ENCODE data around the gene KRT86.

The KRT86 gene

GRCh38 chr12:52274521-52275120, at the start of gene KRT86:
TSS of gene KRT86 (plus strand) at chr12:52274645. CDS start at chr12:52301917, 27,272 bp downstream.
- DNase-seq = no peak

- no peak for DNase-seq
Measured at GRCh38 chr12:52225752-52226151, 48.7 kb upstream of the KRT86 start.

GRCh38 chr12:52226446-52226845, 48.0 kb upstream of the KRT86 start:
- DNase-seq = no peak

DNA sequence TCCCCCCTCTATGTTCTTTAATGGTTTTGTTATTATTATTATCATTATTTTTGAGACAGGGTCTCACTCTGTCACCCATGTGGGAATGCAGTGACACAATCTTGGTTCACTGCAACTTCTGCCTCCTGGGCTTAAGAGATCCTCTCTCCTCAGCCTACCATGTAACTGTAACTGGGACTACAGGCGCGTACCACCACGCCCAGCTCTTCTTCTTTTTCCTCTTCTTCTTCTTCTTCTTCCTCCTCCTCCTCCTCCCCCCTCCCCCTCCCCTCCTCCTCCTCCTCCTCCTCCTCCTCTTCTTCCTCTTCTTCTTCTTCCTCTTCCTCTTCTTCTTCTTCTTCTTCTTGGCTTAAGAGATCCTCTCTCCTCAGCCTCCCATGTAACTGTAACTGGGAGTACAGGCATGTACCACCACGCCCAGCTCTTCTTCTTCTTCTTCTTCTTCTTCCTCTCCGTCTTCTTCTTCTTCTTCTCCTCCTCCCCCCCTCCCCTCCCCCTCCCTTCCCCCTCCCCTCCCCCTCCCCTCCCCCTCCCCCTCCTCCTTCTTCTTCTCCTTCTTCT, 46.8 kb upstream of the KRT86 start:
- DNase-seq = no peak

DNA sequence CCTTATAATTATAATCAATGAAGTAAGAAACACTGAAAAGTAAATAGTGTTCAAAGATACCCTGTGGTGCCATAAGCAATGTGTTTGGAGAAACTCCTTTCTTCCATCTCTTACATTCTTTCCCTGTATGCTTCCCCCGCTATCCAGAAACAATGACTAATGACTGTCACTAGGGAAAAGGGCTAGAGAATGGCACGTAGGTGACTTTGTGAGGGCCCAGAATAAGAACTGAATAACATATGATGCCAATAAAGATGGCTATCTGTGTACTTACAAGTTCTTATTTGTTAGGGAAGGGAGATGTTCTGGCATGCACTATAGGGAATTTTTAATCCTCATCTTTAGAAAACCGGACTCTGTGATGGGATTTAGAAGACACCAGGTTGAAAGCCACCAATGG, 46.1 kb upstream of the KRT86 start:
- no peak for DNase-seq

DNA sequence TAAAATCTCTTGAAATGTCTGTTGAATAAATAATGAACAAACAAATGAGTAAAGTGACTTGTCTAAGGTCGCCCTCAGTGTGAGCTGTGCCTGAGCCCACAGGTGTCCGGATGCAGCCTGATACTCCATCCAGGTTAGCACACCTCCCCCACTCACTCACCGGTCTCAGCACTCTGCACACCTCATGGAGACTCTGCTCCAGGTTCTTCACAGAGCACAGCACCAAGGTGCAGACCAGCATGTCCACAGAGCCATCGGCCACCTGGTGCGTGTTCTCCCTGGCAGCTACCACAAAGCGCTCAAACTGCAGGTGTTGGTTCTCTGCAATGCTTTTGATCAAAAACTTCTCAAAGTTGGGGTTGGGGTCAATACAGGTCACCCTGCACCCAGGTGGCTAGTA, 45.5 kb upstream of the KRT86 start:
- DNase-seq = no peak

DNA sequence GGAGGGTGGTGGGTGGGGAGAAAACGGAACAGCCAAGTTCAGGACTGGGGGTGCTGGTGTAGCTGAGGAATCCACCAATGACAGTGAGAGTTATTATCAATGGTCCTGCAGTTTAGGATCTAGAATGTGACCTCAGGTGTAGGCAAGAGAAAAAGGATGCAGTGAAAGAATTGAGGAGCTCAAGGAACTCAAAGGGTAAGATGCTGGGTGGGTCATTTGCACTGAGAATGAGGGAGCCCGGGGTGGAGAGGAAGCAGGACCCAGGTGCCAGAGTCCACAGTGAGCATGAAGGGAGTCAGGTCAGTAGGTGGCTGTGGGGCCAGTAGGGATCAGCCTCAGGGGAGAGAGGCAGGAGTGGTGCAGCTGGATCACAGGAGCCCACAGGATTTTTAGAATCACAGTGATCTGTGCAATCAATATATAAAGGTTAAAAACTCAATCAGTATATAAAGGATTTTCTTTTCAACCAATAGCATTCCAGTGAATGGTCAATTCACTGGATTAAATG, 44.6 kb upstream of the KRT86 start:
- DNase-seq = no peak

- DNase-seq = no peak
Measured at GRCh38 chr12:52230364-52231281, 43.8 kb upstream of the KRT86 start.

DNA sequence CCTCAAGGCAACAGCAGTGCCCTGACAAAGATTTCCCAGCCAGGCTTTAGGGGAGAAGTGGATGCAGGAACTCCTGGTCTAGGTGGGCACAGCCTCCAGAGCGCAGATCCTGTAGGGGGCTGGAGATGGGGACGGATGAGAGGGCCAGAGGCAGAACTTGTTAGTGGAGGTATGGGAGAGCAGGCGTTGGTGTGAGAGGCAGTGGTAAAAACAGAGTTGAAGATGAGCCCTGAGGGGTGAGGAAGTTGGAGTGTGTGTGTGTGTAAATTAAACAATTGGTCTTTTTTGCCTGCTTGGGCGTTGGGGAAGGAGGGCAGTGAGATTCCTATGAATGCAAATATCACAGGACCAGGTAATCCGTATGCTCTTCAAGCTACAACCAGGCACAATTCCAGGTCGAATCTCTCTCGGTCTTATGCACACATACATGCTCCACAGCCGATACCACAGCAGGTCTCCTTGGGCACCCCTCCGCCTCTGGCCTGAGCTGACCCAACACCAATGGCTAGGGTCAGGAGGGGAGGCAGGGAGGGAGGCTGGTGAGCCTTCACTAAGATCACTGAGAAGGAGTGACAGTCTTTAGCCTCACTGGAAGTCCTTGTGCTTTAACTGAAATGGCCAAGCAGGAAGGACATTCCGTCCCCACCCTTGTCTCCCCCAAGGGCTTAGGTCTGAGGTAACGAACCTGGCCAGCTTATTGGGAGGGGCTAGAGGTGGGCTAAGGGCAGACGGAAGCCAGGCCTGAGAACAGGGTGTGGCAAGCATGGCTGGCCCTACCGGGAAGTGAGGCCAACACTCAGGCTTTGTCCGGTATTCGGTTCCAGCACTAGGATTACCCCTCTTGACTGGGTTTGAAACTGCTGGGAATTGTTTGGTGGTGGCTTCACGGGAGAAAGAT, 42.9 kb upstream of the KRT86 start:
- DNase-seq = no peak

DNA sequence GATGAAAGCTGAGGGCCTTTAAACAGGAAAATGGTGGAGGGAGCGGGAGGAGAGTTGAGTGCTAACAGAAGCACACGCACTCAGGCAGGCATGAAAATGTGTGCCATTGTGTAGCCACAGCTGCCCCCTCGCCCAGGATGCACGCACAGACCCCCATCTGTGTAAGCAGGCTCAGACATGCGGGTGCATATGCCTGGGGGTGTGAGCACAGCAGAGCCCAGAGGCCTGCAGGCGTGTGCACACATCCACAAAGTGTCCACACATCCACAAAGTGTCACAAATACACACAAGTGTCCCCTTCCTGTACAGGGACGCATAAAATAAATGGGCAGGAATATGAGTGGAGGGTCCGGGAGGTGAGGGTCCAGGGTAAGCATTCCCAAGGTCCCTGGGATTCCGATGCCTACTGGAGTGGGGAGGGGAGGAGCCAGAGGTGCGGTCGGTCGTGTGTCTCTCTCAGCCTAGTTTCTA, 42.2 kb upstream of the KRT86 start:
- DNase-seq = no peak

- DNase-seq = no peak
Measured at GRCh38 chr12:52232674-52233461, 41.6 kb upstream of the KRT86 start, which contains the start of gene KRT7. TSS of gene KRT7 (plus strand) at chr12:52233243. CDS start at chr12:52233297, 54 bp downstream.

DNA sequence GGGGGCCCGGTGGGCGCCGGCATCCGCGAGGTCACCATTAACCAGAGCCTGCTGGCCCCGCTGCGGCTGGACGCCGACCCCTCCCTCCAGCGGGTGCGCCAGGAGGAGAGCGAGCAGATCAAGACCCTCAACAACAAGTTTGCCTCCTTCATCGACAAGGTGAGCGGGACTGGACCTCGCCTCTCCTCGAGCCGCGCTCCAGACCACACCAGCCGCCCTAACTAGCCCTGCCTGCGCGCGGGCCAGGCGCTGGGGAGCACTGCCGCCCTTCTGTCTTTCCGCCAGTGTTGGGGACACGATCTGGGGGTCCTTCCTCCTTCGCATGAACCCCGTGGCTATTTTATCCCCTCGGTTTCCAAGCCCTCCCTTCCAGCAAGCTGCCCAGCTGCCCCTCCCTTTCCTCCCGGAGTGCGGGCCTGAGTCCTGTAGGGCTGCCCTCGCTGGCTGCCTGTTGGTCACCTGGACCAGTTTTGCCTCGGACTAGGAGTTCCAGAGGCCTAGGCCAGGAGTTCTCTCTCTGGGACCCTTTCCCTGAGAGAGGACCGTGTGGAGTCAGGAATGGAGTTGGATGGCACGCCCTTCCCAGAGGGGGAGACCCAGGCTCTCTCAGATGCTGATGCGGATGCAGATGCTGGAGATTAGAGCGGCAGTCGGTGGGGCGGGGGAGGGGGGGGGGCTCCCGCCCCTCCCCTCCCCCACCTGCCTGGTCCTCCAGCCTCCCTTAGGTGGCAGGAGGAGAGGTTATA, 40.8 kb upstream of the KRT86 start:
- DNase-seq = no peak

DNA sequence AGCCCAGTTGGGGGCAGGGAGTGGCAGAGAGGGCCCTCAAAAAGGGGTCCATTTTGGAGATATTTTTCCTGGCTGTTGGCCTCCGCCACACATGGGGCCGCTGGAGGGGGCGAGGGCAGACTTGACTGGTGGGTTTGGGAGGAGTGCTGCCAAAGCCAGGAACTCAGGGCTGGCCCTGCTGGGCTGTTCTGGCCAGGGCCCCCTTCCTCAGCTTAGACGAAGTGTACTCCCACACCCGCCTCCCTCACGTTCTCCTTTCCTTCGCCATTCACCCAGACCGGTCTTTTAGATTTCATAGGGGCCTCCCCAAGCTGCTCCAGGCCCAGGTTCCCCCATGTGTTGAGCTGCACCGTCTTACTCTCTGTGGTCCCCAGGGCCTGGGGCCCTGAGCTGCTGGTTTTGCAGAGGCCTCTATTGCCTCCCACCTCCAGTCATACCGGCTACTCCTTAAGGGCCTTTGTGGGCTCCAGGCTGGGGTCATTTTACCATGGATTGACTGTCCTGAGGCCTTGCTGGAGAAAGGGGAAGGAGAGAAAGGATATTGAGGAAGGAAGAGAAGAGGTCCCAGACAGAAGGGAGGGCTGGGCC, 40.1 kb upstream of the KRT86 start:
- DNase-seq = no peak

- no peak for DNase-seq
Measured at GRCh38 chr12:52235001-52235764, 39.3 kb upstream of the KRT86 start.

GRCh38 chr12:52235822-52236361, 38.6 kb upstream of the KRT86 start:
- DNase-seq = no peak

GRCh38 chr12:52236386-52237050, 37.9 kb upstream of the KRT86 start:
- no peak for DNase-seq

- DNase-seq = no peak
Measured at GRCh38 chr12:52238207-52238840, 36.1 kb upstream of the KRT86 start.

DNA sequence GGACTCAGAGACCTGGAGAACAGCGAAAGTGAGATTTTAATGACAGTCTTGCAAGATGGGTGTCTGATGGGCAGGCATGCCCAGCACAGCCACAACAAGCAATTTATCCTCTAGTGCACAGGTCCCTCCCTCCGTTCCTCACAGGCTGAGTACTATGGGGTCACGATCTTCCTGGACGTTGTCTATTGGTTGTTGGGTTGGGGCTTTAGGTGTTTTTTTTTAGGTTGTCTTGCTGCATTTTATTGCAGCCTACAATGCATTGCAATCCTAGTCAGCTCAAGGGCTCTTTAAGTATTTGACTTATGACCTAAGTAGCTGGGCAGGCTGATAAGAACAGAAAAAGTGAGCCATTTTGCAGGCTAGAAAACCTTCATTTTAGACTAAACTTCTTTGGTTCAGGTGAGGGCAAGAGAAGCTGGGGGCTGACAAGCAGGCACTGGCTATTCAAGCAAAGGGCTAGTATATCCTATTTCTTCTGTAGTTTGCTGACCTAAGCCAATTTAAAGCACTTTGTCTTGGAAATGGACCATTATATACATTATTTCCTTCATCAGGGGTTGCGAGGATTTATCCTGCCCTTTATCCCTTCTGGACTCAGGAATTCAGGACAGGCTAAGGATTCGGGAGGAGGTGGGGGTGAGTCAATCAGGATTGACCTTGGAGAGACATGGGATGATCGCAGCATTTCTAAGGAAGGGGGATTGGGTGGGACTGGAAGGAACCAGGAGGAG, 35.4 kb upstream of the KRT86 start:
- DNase-seq = no peak
